ENCODE results near the gene ATG13.

The ATG13 gene

DNA sequence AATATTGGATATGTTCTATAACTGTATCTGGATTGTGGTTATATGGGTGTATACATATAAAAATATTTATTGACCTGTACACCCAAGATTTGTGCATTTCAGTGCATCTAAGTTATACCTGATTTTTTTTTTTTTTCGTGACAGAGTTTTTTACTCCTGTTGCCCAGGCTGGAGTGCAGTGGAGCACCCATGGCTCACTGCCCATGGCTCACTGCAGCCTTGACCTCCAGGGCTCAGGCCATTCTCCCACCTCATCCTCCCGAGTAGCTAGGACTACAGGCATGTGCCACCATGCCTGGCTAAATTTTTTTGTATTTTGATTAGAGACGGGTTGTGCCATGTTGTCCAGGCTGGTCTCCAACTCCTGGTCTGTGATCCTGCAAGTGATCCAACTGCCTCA, 24.3 kb downstream of the ATG13 start:
- Histone ChIP-seq H3K9me2 (replicated peaks; ENCODE audit: insufficient read depth, low read length) (no peaks in the 10 kb centered on the region), H3K36me3 (replicated peaks; ENCODE audit: insufficient read depth, low read length) (no peaks in the 10 kb centered on the region)
- no peak for DNase-seq

DNA sequence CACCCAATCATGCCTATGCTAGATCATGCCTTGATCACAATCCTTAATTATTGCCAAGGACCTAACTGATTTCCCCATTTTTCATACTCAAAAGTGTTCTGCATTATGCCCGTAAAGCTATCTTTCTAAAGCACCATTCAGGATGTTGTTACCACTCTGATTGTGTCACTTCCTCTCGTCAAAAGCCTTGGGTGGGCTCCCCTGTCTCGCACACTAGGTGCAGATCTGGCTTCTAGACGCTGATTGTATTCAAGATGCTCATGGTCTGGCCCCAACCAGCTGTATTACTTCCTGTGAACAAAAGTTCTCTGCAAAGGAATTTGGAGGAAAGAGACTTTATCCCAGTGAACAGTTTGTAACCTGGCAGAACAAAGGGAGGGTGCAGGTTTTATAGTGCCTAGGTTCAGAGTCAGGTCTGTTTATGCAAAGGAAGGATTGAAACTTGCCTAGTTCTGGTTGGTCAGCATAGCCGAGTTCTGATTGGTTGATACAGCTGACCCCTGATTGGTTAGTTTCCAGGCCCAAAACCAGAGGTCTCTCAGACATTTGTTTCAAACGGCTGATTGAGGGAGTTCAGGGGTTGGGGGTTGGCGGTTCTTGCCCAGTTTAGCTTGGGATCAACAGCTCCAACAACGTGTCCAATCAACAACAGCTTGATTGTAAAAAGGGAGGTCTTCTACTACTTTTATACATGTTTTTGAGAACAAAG, 25.4 kb downstream of the ATG13 start:
- Histone ChIP-seq H2AFZ (ENCODE audit: low read length) (no peak overlapping the region), H3K27me3 (replicated peaks; ENCODE audit: insufficient read depth, low read length) (no peaks in the 10 kb centered on the region), H3K9me3 (replicated peaks; ENCODE audit: insufficient read depth, low read length) (no peaks in the 10 kb centered on the region), H3K4me2 (ENCODE audit: low read depth, low read length) (no peak overlapping the region), H3F3A (ENCODE audit: insufficient read depth, low read length) (no peaks in the 10 kb centered on the region), H3K4me1 (ENCODE audit: low read length) (no peaks in the 10 kb centered on the region), H4K20me1 (ENCODE audit: insufficient read depth, low read length) (no peaks in the 10 kb centered on the region), H3K36me3 (replicated peaks; ENCODE audit: insufficient read depth, low read length) (no peaks in the 10 kb centered on the region), H3K4me3 (ENCODE audit: low read length) (no peak overlapping the region), H3K9me2 (replicated peaks; ENCODE audit: insufficient read depth, low read length) (no peaks in the 10 kb centered on the region), H3K9ac (ENCODE audit: low read length) (no peak overlapping the region), H3K79me2 (ENCODE audit: low read length) (no peaks in the 10 kb centered on the region), H3K27ac (ENCODE audit: low read length) (no peak overlapping the region)
- no peak for DNase-seq
- TF ChIP-seq EZH2phosphoT487 (IDR thresholded peaks at IDR 0.05; ENCODE audit: low read length) (no peak), EZH2 (optimal IDR thresholded peaks at IDR 0.05; ENCODE audit: low read depth, low read length) (no peak)
- TF ChIP-seq, protein P1, sequence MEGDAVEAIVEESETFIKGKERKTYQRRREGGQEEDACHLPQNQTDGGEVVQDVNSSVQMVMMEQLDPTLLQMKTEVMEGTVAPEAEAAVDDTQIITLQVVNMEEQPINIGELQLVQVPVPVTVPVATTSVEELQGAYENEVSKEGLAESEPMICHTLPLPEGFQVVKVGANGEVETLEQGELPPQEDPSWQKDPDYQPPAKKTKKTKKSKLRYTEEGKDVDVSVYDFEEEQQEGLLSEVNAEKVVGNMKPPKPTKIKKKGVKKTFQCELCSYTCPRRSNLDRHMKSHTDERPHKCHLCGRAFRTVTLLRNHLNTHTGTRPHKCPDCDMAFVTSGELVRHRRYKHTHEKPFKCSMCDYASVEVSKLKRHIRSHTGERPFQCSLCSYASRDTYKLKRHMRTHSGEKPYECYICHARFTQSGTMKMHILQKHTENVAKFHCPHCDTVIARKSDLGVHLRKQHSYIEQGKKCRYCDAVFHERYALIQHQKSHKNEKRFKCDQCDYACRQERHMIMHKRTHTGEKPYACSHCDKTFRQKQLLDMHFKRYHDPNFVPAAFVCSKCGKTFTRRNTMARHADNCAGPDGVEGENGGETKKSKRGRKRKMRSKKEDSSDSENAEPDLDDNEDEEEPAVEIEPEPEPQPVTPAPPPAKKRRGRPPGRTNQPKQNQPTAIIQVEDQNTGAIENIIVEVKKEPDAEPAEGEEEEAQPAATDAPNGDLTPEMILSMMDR (IDR thresholded peaks at IDR 0.05; ENCODE audit: low read length), result no peak

More for the DNA sequence above, 24.3 kb downstream of the ATG13 start:
- Histone ChIP-seq H3K27me3 (replicated peaks; ENCODE audit: insufficient read depth, low read length) (no peaks in the 10 kb centered on the region), H3K9me3 (replicated peaks; ENCODE audit: insufficient read depth, low read length) (no peaks in the 10 kb centered on the region), H3F3A (ENCODE audit: insufficient read depth, low read length) (no peaks in the 10 kb centered on the region), H3K4me1 (ENCODE audit: low read length) (no peaks in the 10 kb centered on the region), H3K4me2 (ENCODE audit: low read depth, low read length) (no peak overlapping the region), H3K79me2 (ENCODE audit: low read length) (no peaks in the 10 kb centered on the region), H4K20me1 (ENCODE audit: insufficient read depth, low read length) (no peaks in the 10 kb centered on the region), H2AFZ (ENCODE audit: low read length) (no peak overlapping the region), H3K4me3 (ENCODE audit: low read length) (no peak overlapping the region), H3K27ac (ENCODE audit: low read length) (no peak overlapping the region), H3K9ac (ENCODE audit: low read length) (no peak overlapping the region)
- TF ChIP-seq, protein P1 (IDR thresholded peaks at IDR 0.05; ENCODE audit: low read length), result no peak
- TF ChIP-seq EZH2phosphoT487 (IDR thresholded peaks at IDR 0.05; ENCODE audit: low read length), result no peak
- TF ChIP-seq EZH2 (optimal IDR thresholded peaks at IDR 0.05; ENCODE audit: low read depth, low read length), result no peak

DNA sequence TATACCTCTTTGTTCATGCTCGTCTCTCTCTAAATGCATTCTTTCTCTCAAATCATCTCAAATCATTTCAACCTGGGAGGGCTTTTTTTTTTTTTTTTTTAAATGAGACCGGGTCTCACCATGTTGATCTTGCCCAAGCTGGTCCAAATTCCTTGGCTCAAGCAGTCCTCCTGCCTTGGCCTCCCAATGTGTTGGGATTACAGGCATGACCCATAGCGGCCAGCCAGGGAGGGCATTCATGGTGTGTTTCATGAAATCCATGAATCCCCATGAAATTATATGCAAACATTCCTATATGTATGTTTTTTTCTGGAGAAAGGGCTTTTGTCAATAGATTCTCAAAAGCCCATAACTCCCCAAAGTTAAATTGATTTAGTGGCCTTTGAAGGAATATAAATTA, 26.2 kb downstream of the ATG13 start:
- Histone ChIP-seq H3K9ac (ENCODE audit: low read length) (no peak overlapping the region), H3K27me3 (replicated peaks; ENCODE audit: insufficient read depth, low read length) (no peaks in the 10 kb centered on the region), H3F3A (ENCODE audit: insufficient read depth, low read length) (no peaks in the 10 kb centered on the region), H4K20me1 (ENCODE audit: insufficient read depth, low read length) (no peaks in the 10 kb centered on the region), H3K79me2 (ENCODE audit: low read length) (no peaks in the 10 kb centered on the region), H3K27ac (ENCODE audit: low read length) (no peak overlapping the region), H3K9me2 (replicated peaks; ENCODE audit: insufficient read depth, low read length) (no peaks in the 10 kb centered on the region), H3K4me2 (ENCODE audit: low read depth, low read length) (no peak overlapping the region), H3K36me3 (replicated peaks; ENCODE audit: insufficient read depth, low read length) (no peaks in the 10 kb centered on the region), H3K4me3 (ENCODE audit: low read length) (no peak overlapping the region), H3K9me3 (replicated peaks; ENCODE audit: insufficient read depth, low read length) (no peaks in the 10 kb centered on the region), H2AFZ (ENCODE audit: low read length) (no peak overlapping the region), H3K4me1 (ENCODE audit: low read length) (no peaks in the 10 kb centered on the region)
- TF ChIP-seq, protein P1 (IDR thresholded peaks at IDR 0.05; ENCODE audit: low read length), result no peak
- TF ChIP-seq EZH2 (optimal IDR thresholded peaks at IDR 0.05; ENCODE audit: low read depth, low read length), result no peak
- TF ChIP-seq EZH2phosphoT487 (IDR thresholded peaks at IDR 0.05; ENCODE audit: low read length), result no peak
- DNase-seq, result no peak

All from MM.1S (cell line).